Coronary artery (tissue), 2 donors: Measurements from ENCODE around the gene TMEM204.

ENCODE experiments used
- DNase-seq: peaks from one replicate; pipeline ENCODE4 v3.0.0-alpha.2; 2017; ENCODE audit warnings: low spot score
- H3K27ac ChIP-seq, 2 donors: fragments of 200-600 bp; sonication (generic); one replicate each; pipeline ENCODE4 v1.5.1; 2016 to 2019
- H3K4me3 ChIP-seq: fragments of 200-600 bp; sonication (generic); 2 replicates; pipeline ENCODE4 v1.5.1; 2016; ENCODE audit warnings: mild to moderate bottlenecking, moderate library complexity
- TF ChIP-seq, protein P1 (sequence below): fragments of 200-600 bp; sonication (generic); IDR thresholded peaks from one replicate; pipeline ENCODE4 v1.5.1; 2019; ENCODE audit warnings: antibody characterized with exemption

Gene TMEM204

DNA sequence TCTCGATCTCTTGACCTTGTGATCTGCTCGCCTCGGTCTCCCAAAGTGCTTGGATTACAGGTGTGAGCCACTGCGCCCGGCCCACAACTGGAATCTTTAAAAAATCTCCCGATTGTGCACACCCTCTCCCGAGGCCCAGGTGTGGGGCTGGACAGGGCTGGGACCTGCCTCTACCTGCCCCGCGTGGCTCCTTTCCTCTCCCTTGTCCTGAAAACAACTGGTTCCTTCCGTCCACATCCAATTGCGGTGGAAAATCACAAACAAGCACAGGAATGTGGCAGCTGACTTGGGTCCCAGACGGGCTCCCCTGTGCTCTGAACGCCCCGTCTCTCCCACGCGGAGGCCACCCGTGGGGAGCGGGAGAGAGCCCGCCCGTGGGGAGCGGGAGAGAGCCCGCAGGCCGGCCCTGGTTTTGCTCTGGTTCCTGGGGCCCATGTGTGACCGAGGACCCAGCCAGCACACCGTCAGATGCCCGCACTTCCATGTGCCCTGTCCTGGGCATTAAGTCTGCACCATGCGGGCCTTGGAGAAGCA, 3.0 kb upstream of the TMEM204 start:
- Histone ChIP-seq H3K27ac (peak overlapping the region; percentile 79 to 96), H3K4me3 (no peak overlapping the region)
- DNase-seq, result no peak
- TF ChIP-seq, protein P1, sequence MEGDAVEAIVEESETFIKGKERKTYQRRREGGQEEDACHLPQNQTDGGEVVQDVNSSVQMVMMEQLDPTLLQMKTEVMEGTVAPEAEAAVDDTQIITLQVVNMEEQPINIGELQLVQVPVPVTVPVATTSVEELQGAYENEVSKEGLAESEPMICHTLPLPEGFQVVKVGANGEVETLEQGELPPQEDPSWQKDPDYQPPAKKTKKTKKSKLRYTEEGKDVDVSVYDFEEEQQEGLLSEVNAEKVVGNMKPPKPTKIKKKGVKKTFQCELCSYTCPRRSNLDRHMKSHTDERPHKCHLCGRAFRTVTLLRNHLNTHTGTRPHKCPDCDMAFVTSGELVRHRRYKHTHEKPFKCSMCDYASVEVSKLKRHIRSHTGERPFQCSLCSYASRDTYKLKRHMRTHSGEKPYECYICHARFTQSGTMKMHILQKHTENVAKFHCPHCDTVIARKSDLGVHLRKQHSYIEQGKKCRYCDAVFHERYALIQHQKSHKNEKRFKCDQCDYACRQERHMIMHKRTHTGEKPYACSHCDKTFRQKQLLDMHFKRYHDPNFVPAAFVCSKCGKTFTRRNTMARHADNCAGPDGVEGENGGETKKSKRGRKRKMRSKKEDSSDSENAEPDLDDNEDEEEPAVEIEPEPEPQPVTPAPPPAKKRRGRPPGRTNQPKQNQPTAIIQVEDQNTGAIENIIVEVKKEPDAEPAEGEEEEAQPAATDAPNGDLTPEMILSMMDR, result no peak

DNA sequence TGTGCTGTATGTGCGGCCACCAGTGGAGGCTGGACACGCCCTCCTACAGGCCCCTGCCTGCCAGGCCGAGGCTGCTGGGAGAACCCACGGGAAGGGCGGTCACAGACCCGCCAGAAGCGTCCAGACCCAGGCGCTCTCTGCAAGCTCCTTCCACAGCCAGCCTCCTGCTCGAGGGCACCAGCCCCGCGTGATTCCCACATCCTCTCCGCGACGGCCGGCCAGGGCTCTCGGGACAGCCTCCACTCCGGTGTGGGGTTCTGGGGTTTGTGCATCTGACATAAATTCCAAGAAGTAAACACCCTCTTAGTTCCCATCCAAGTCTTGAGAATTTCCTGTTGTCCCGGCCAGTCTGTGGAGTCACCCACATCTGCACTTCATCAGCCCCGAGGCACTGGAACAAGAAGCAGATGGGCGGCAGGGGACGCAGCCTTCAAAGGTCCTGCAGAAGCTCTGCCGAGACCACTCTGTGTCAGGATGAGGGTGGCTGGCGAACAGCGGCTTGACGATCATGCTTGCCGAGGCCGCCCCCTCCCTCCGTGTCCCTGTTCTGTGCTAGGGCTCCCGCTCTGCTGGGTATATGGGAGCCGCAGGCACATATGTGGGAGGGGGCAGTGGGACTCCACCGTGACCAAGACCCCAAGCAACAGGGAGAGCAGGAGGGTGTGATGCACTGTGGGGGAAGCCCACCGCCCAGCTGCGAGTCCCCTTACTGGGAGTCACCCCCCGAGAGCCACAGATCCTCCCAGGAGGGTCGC, 2.4 kb upstream of the TMEM204 start:
- no peak for DNase-seq
- TF ChIP-seq, protein P1, result no peak
- H3K4me3 ChIP-seq, result peak overlapping the region; percentile 80
- H3K27ac ChIP-seq, result peak overlapping the region; percentile 79 to 96

DNA sequence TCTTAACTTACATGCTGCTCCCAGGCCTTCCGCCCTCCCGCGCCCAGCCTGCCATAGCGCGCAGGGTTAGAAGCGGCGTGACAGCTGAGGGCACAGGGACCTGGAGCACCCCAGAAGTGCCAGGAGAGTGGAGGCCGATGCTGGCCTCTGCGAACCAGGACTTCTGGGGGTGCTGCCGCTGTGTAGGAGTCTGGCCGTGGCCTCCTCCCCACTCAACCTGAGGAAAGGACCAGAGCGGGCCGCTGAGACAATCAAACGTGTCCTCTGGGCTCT, 1.9 kb upstream of the TMEM204 start:
- Histone ChIP-seq H3K4me3 (peak overlapping the region; percentile 80), H3K27ac (peak overlapping the region; percentile 79 to 96)
- TF ChIP-seq, protein P1, result no peak
- no peak for DNase-seq

DNA sequence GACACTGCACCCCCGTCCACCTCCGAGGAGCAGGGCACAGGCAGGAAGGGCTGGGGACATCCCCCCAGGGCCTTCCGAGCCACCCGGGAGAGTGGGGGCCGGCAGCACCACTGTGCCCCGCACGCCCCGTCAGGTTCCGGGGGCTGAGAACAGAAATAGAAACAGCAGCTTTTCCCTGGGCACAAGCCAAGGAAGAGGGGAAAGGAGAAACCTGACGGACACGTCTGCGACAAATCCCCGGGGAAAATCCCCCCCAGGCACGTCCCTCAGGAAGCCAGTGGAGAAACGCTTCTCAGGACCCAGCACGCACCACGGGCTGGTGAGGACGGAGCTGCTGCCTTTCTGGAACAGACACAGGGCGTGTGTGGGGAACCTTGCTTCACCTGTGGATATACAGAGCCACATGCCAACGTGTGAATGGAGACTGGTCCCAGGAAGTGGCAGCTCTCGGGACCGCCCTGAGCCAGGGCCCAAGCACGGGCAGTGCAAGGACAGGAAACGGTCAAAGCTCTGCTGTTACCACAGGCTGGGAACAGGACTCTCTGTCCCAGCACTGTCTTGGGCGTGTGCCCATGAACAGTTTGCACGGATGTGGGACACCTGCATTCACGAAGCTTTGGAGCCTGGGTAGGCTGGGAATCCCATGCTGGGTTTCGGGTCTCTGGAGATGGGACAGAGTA, 1.2 kb upstream of the TMEM204 start:
- TF ChIP-seq, protein P1, result no peak
- H3K4me3 ChIP-seq, result peak overlapping the region; percentile 80
- peak overlapping the region; percentile 79 to 96 for H3K27ac ChIP-seq
- peak; percentile 93 for DNase-seq

DNA sequence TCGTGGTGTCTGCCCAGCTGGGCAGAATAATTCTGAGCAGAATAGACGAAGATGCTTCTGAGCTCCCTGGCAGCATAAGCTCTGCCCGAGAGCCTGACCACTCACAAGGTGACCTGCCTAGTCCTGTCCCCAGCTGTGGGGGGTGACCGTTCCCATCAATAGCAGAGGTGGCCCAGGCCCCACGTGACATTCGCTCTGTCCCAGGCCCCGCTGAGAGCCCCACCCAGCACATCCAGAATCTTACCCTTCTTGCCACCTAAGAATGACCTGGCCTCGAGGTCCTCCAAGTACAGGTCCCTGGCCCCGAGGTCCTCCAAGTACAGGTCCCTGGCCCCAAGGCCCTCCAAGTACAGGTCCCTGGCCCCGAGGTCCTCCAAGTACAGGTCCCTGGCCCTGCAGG, 695 bp upstream of the TMEM204 start:
- peak overlapping the region; percentile 80 for H3K4me3 ChIP-seq

DNA sequence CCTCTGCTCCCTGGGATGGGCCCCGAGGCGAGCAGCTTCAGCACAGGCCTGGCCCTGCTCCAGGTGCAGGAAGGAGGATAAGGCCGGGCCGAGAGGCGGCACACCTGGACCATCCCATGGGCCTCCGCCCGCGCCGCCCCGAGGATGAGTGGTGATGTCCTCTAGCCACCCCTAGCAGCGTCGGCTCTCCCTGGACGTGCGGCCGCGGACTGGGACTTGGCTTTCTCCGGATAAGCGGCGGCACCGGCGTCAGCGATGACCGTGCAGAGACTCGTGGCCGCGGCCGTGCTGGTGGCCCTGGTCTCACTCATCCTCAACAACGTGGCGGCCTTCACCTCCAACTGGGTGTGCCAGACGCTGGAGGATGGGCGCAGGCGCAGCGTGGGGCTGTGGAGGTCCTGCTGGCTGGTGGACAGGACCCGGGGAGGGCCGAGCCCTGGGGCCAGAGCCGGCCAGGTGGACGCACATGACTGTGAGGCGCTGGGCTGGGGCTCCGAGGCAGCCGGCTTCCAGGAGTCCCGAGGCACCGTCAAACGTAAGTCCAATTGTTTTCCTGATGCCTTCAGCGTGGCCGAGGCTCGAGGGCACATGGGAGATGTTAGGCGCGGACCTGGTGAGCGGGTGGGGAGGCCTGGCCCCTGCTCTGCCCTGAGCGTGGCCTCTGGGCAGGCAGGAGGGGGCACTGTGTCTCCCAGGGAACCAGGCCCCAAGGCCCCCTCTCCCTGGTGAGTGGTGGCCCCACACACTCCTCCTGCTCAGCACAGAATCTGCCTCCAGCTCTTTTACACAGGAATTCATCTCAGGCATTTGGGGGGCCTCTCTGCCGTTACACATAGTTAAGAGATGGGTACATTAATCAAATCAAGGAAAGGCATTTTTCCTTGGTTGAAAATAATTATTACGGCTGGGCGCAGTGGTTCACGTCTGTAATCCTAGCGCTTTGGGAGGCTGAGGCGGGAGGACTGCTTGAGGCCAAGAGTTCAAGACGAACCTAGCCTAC, 855 bp downstream of the TMEM204 start:
- DNase-seq, result no peak
- TF ChIP-seq, protein P1, result no peak
- H3K27ac ChIP-seq, result peak overlapping the region; percentile 79 to 96
- peak overlapping the region; percentile 80 for H3K4me3 ChIP-seq

More for the DNA sequence above, 695 bp upstream of the TMEM204 start:
- H3K27ac ChIP-seq, result peak overlapping the region; percentile 79 to 96
- DNase-seq, result no peak
- TF ChIP-seq, protein P1, result no peak
